GM23248 (cell line): ENCODE results near the gene LRMDA.

Source experiments
- EZH2 ChIP-seq: fragments of 200-600 bp; sonication (generic); IDR thresholded peaks from 2 replicates; pipeline ENCODE4 v1.6.1; 2018; ENCODE audit warnings: antibody characterized with exemption, mild to moderate bottlenecking; ENCODE audit not compliant: insufficient read depth, poor library complexity, severe bottlenecking
- EZH2phosphoT487 ChIP-seq: fragments of 200-600 bp; sonication (generic); IDR thresholded peaks from 2 replicates; pipeline ENCODE4 v1.6.1; 2018; ENCODE audit warnings: antibody characterized with exemption, moderate library complexity, mild to moderate bottlenecking, low read depth; ENCODE audit not compliant: insufficient read depth

GRCh38 chr10:76252733-76253132 is 821.3 kb downstream of the LRMDA start:
- TF ChIP-seq EZH2 (no peak), EZH2phosphoT487 (no peak)
